GM12891 (cell line): ENCODE results near the gene ARFGEF2.
A peak's percentile ranks its signal among the peaks of the same experiment; 100 is the strongest.

Source experiments
- DNase-seq: peaks from one replicate; pipeline ENCODE4 v3.0.0; 2011; ENCODE audit warnings: low spot score; ENCODE audit not compliant: insufficient read length
- FAIRE-seq: peaks from 2 replicates; lab custom pipeline; 2011; peaks lifted over from hg19 to GRCh38; lab: Jason Lieb, UNC
- PAX5 ChIP-seq: IDR thresholded peaks from 2 replicates; pipeline ENCODE4 v1.6.1; 2011; ENCODE audit warnings: low read length, moderate library complexity, mild to moderate bottlenecking; ENCODE audit not compliant: insufficient read depth, severe bottlenecking
- POLR2A ChIP-seq: IDR thresholded peaks from 2 replicates; pipeline ENCODE4 v1.6.1; 2011; ENCODE audit warnings: low read depth, low read length, control low read depth
- POLR2AphosphoS5 ChIP-seq: IDR thresholded peaks from 2 replicates; pipeline ENCODE4 v1.6.1; 2011; ENCODE audit warnings: low read depth, low read length, control low read depth
- POU2F2 ChIP-seq: IDR thresholded peaks from 2 replicates; pipeline ENCODE4 v1.6.1; 2011; ENCODE audit warnings: low read depth, mild to moderate bottlenecking, control low read depth, low read length, moderate library complexity
- SPI1 ChIP-seq: IDR thresholded peaks from 2 replicates; pipeline ENCODE4 v1.6.1; 2011; ENCODE audit warnings: low read depth, low read length, control low read depth
- TAF1 ChIP-seq: IDR thresholded peaks from 2 replicates; pipeline ENCODE4 v1.6.1; 2011; ENCODE audit warnings: low read depth, low read length, control low read depth

ARFGEF2 gene

GRCh38 chr20:48909910-48910309 is 11.6 kb upstream of the ARFGEF2 start:
- TF ChIP-seq POU2F2, result no peak
- TF ChIP-seq POLR2AphosphoS5, result no peak
- TF ChIP-seq SPI1, result no peak
- TF ChIP-seq POLR2A, result no peak
- TF ChIP-seq PAX5, result no peak
- no peak for TF ChIP-seq TAF1
- DNase-seq (no peak), FAIRE-seq (no peak)

GRCh38 chr20:48910347-48910781 is 11.1 kb upstream of the ARFGEF2 start:
- DNase-seq, result no peak
- no peak for TF ChIP-seq POU2F2
- no peak for TF ChIP-seq POLR2AphosphoS5
- FAIRE-seq, result no peak

DNA sequence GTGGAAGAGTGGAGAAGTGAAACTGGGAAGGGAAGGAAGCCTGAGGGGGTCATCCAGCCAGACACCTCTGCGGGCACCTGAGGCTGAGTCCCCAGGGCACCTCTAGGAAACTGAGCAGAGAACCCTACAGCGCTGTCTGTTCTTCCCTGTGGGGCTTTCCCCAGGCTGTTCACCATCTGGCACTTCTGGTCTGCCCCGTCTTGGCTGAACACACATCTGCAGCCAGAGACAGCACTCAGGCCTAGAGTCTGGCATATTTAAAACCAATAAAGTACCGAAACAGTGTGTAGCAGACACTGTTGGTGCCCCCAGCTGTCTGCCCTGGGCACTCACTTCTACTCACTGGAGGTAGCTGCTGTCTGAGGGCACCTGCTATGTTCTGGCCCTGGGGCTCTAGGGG is 9.4 kb upstream of the ARFGEF2 start:
- FAIRE-seq (peak; percentile 74), DNase-seq (no peak)
- TF ChIP-seq POU2F2, result no peak
- no peak; the same call in 1 of the 2 replicates for TF ChIP-seq SPI1
- TF ChIP-seq PAX5, result no peak
- TF ChIP-seq POLR2A, result no peak
- no peak for TF ChIP-seq POLR2AphosphoS5
- no peak for TF ChIP-seq TAF1

DNA sequence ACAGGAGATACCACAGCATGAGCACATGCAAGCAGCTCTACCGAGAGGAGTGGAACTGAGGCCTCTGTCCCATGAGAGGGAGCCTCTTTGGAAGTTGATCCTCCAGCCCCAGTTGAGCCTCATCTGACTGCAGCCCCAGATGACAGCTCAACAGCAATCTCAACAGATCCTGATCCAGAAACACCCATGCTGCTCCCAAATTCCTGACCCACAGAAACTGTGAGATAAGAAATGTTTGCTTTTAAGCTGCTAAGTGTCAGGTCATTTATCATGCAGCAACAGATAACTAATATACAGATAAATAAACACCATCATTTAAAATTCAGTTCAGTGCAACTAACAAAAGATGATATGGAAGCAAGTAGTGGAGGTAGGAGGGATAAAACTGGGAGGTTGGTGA is 4.8 kb upstream of the ARFGEF2 start:
- no peak for FAIRE-seq
- no peak for DNase-seq
- TF ChIP-seq POLR2A, result no peak
- TF ChIP-seq POLR2AphosphoS5, result no peak
- TF ChIP-seq PAX5, result no peak
- no peak for TF ChIP-seq POU2F2

DNA sequence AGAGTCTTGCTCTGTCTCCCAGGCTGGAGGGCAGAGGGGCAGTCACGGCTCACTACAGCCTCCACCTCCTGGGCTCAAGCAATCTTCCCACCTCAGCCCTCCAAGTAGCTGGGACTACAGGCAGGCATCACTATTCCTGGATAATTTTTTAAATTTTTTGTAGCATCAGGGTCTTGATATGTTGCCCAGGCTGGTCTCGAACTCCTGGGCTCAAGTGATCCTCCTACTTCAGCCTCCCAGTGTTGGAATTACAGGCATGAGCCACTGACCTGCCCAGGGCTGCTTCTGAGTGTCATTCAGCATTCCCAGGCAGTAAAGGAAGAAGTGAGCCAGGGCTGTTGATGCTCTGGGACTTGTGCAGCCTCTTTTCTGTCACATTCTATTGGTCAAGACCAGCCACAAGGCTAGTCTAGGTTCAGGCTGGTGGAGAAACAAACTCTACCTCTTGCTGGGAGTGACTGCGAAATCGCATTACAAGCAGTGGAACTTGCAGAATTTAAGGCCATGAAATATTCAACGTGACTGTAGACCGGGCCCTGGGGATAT is 2.1 kb upstream of the ARFGEF2 start:
- TF ChIP-seq POLR2A (no peak), SPI1 (no peak), PAX5 (no peak), POLR2AphosphoS5 (no peak), POU2F2 (no peak), TAF1 (no peak)
- FAIRE-seq (no peak), DNase-seq (no peak)

DNA sequence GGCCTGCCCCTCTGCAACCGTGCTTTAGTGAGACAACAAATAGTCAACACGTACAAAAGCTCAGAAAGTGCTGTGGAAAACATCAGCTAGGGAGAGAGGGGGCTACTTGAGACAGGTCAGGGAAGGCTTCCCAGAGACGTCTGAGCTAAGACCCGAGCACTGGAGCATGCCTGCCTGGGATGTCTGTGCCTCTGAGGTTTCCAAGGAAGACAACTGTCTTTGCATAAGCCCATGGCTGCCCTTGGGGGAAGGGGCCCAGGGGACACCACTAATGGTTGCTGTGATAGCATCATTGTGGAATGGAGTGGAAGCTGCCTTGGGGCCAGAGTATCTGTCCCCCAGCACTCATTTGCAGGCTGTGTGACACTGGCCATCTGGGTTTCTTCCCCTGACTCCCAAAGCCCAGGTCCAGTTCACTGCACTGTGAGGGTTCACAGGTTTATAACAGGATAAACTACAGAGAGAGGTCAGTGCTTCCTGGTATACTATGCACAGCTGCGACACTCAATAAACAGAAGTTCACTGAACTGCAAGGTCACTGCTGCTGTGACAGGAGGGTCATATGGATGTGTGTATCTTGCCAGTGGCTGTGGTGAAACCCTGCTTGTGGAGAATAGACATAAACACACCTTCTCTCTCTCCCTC is 1.5 kb upstream of the ARFGEF2 start:
- no peak for DNase-seq
- TF ChIP-seq POU2F2, result no peak
- no peak for TF ChIP-seq POLR2AphosphoS5
- TF ChIP-seq PAX5, result no peak
- TF ChIP-seq SPI1, result no peak
- no peak for TF ChIP-seq POLR2A
- no peak for TF ChIP-seq TAF1
- no peak for FAIRE-seq

- FAIRE-seq, result no peak
- no peak for DNase-seq
- TF ChIP-seq TAF1 (no peak), POLR2A (no peak), POU2F2 (no peak), SPI1 (no peak), POLR2AphosphoS5 (no peak), PAX5 (no peak)
Observed at GRCh38 chr20:48920527-48921167, 864 bp upstream of the ARFGEF2 start.

- DNase-seq, result no peak
- TF ChIP-seq PAX5, result no peak
- TF ChIP-seq POLR2A, result no peak
- TF ChIP-seq TAF1, result no peak
- TF ChIP-seq POU2F2, result no peak
- no peak for FAIRE-seq
Observed at GRCh38 chr20:48921883-48922820, 641 bp downstream of the ARFGEF2 start.

DNA sequence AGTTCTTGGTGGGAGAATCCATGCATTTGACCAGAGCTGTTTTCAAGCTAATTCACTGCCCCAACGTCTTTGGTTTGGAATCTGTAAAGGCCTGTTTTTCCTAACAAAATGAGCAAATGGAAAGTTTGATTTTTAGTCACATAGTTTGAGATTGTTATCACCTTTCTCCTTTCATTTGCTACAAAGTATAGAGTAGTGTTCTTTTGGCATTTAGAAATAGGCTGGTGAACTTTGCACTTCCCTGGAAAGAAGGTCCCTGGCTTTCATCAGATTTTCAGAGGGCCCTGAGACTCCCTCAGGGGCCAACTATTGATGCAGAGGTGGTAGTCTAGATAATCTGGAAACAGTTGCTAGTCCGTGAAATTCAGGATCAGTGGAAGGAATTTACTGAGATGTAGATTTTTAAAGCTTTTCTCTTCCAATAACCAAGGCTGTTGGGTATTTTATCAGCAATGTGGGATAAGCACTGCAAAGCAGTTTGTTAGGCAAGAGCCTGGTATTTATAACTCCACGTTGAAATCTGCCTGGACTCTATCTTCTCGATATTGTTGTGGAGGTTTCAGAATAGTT is 1.7 kb downstream of the ARFGEF2 start:
- DNase-seq (no peak), FAIRE-seq (no peak)
- TF ChIP-seq SPI1, result no peak
- no peak for TF ChIP-seq TAF1
- TF ChIP-seq PAX5, result no peak
- TF ChIP-seq POU2F2, result no peak
- no peak for TF ChIP-seq POLR2AphosphoS5
- TF ChIP-seq POLR2A, result no peak
